Activated T-helper 2 cell treated with anti-CD3 and anti-CD28 coated beads, Interferon-gamma antibody, Interleukin-2, Interleukin-4, amounts not matched to agents 10 μg/mL and 5 μg/mL and 100 μg/mL, durations not matched to agents 14 hours and 24 hours and 36 hours (primary cell): Measurements from ENCODE around the gene TRIM62. TPM values are rescaled to one million over a fixed set of nuclear protein-coding genes. Genes with fewer than 3 reads are reported as not detected.

Source experiments
- DNase-seq: peaks from one replicate; pipeline ENCODE4 v3.0.0; 2021; ENCODE audit warnings: low spot score
- H3K27ac Mint-ChIP-seq: one replicate; pipeline ENCODE4 v1.8.0; 2021; ENCODE audit warnings: mixed read lengths
- H3K27me3 Mint-ChIP-seq: one replicate; pipeline ENCODE4 v1.8.0; 2021; ENCODE audit warnings: low read depth, mixed read lengths
- H3K36me3 Mint-ChIP-seq: one replicate; pipeline ENCODE4 v1.8.0; 2021; ENCODE audit warnings: low read depth, mixed read lengths
- H3K4me1 Mint-ChIP-seq: one replicate; pipeline ENCODE4 v1.8.0; 2021; ENCODE audit warnings: low read depth, mixed read lengths
- H3K4me3 Mint-ChIP-seq: one replicate; pipeline ENCODE4 v1.8.0; 2021; ENCODE audit warnings: low read depth, mild to moderate bottlenecking, moderate library complexity, mixed read lengths
- H3K9me3 Mint-ChIP-seq: one replicate; pipeline ENCODE4 v1.8.0; 2021; ENCODE audit warnings: mixed read lengths
- intact Hi-C: fragments of 100-400 bp; cut with micrococcal nuclease; formaldehyde crosslinking; loops from one replicate; pipeline ENCODE4 v1.15.1; 2023
- total RNA-seq: library from RNA; stranded (reverse); gene quantifications from 2 replicates; pipeline ENCODE4 v1.2.3, GENCODE V29; 2022

TRIM62 gene
- total RNA-seq, 1 donor from 2014 or later = 5.6 TPM

- Mint-ChIP-seq H3K36me3 (no peaks in the 10 kb centered on the region), H3K4me1 (peaks cover 13% of the 10 kb centered on the region), H3K27me3 (no peaks in the 10 kb centered on the region), H3K9me3 (no peaks in the 10 kb centered on the region), H3K4me3 (no peak overlapping the region), H3K27ac (no peak overlapping the region)
- no peak for DNase-seq
- intact Hi-C loops = no loop called here
Observed at GRCh38 chr1:33176887-33177286, 5.0 kb downstream of the TRIM62 start.

DNA sequence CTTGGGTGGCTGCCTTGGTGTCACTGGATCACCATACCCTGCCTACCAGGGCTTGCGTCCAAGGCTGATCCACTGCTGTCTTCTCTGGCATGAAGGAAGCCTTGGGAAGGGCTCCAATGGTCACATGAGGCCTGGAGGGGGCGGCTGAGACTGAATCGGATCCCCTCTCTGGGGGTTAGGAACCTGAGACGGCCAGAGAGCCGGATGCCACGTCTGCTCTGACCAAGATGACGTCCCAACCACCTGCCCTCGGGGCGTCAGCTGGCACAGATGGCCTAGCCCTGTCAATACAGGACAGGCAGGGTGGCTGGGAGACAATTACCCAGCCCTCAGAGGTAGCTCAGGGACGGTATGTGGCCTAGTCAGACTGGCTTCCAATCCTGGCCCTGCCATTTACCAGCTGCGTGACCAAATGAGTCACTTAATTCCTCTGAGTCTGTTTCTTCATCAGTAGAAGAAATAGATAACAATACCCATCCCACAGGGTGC is 5.4 kb downstream of the TRIM62 start:
- Mint-ChIP-seq H3K9me3 (no peaks in the 10 kb centered on the region), H3K27ac (no peak overlapping the region), H3K4me3 (no peak overlapping the region), H3K36me3 (no peaks in the 10 kb centered on the region), H3K27me3 (no peaks in the 10 kb centered on the region), H3K4me1 (peaks cover 13% of the 10 kb centered on the region)
- intact Hi-C loops = no loop called here
- DNase-seq = no peak

- Mint-ChIP-seq H3K27me3 (no peaks in the 10 kb centered on the region), H3K4me1 (peaks cover 13% of the 10 kb centered on the region), H3K36me3 (no peaks in the 10 kb centered on the region), H3K27ac (no peak overlapping the region), H3K4me3 (no peak overlapping the region), H3K9me3 (no peaks in the 10 kb centered on the region)
- DNase-seq = no peak
- intact Hi-C loops = no loop called here
Observed at GRCh38 chr1:33175865-33176264, 6.0 kb downstream of the TRIM62 start.

DNA sequence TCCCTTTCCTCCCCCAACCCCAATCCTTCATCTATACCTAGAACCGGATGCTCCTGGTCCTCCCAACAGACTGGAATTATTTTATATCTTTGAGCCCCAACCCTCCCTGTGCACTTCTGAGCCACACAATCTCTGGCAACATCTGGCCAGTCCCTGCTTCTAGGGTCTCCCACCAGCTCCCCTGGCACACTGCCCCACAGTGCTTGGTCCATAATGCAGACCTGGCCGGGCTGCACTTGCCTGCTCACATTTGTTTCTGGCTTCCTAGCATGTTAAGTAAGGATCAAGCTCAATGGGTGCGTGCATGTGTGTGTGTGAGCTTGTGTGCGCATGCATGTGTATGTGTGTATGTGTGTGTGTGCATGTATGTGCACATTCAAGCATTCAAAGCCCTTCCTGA is 8.8 kb downstream of the TRIM62 start:
- Mint-ChIP-seq H3K4me1 (peaks cover 2% of the 10 kb centered on the region), H3K36me3 (no peaks in the 10 kb centered on the region), H3K4me3 (no peak overlapping the region), H3K27me3 (no peaks in the 10 kb centered on the region), H3K9me3 (no peaks in the 10 kb centered on the region), H3K27ac (no peak overlapping the region)
- no peak for DNase-seq
- intact Hi-C loops = no loop called here

DNA sequence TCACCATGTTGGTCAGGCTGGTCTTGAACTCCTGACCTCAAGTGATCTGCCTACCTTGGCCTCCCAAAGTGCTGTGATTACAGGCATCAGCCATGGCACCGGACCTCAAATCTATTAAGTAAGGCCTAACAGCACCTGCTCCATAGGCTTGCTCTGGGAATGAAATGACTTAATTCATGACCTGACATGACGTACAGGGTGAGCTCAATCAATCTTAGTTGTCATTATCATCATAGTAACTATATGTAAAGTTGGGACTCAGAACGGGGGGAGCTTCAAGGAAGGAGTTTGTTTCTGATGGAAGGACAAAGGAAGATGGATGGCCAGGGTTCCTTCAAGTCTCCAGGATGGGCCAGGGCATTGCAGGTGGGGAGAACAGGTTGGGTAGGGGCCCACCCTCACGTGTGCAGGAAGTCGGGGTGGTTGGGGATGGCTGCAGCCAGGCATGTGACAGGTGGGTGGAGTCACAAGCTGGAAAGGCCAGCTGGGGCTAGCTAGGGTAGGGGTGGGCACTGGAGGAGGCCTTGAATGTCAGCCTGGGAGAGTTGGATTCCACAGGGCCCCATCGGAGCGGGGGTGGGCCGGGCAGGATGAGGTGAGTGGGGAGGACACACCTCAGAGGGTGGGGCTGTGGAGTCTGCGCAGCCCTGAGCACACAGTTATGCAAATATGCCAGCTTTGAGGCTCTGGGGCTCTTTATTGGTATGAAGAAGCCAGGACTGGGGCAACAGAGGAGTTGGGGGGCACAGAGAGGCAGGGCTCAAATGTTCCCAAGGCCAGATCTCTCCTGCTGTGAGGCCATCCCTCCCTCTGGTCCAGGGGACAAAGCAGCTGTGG is 9.6 kb downstream of the TRIM62 start:
- Mint-ChIP-seq H3K9me3 (no peaks in the 10 kb centered on the region), H3K27me3 (no peaks in the 10 kb centered on the region), H3K4me1 (peaks cover 2% of the 10 kb centered on the region), H3K36me3 (peaks cover 4% of the 10 kb centered on the region), H3K4me3 (no peak overlapping the region), H3K27ac (no peak overlapping the region)
- DNase-seq = no peak
- intact Hi-C loops = no loop called here

DNA sequence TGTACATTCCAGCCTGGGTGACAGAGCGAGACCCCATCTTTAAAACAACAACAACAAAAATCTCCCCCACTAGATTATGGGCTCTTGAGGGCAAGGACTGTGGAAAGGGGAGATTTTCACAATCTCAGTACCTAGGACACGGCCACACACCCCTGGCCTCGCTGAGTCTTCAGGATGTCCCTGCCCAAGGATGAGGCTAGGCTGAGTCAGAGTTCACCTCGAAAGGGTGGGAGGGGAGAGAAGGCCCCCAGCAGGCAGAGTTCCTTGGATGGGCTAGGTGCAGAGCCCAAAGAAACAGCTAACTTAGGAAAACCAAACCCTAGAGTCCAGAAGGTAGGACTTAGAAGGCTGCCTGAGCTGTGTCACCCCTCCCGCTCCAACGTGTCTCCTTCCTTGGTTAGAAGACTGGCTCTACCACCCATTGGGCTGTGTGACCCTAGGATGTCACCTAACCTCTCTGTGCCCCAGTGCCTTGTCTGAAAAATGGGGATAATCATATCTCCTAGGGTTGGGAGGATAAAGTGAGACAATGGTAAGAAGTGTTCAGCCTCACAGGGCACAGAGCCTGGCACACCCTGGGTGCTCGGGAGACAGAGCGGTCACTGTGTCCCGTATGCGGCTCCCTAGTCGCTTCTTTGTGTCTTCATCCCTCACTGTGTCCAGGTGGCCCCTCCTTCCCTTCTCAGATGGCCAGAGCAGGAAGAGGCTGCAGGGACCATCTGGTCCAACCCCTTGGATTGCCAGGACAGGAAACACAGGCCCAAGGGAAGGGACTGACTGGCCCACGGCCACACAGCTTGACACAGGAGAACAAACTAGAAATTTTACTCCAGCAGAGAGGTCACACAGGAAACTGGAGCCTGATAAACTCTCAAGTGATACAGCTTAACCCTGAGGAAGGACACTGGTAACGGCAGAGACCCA is 11.2 kb downstream of the TRIM62 start:
- H3K27me3 Mint-ChIP-seq = no peaks in the 10 kb centered on the region
- DNase-seq = no peak
- peaks cover 4% of the 10 kb centered on the region for H3K36me3 Mint-ChIP-seq
- intact Hi-C loops = no loop called here
- H3K9me3 Mint-ChIP-seq = no peaks in the 10 kb centered on the region
- H3K27ac Mint-ChIP-seq = no peak overlapping the region
- no peak overlapping the region for H3K4me3 Mint-ChIP-seq
- peaks cover 2% of the 10 kb centered on the region for H3K4me1 Mint-ChIP-seq

GRCh38 chr1:33169290-33170055 is 12.4 kb downstream of the TRIM62 start:
- Mint-ChIP-seq H3K4me1 (peaks cover 2% of the 10 kb centered on the region), H3K27ac (no peak overlapping the region), H3K27me3 (no peaks in the 10 kb centered on the region), H3K4me3 (no peak overlapping the region), H3K36me3 (peaks cover 4% of the 10 kb centered on the region), H3K9me3 (no peaks in the 10 kb centered on the region)
- DNase-seq = no peak
- intact Hi-C loops = no loop called here

DNA sequence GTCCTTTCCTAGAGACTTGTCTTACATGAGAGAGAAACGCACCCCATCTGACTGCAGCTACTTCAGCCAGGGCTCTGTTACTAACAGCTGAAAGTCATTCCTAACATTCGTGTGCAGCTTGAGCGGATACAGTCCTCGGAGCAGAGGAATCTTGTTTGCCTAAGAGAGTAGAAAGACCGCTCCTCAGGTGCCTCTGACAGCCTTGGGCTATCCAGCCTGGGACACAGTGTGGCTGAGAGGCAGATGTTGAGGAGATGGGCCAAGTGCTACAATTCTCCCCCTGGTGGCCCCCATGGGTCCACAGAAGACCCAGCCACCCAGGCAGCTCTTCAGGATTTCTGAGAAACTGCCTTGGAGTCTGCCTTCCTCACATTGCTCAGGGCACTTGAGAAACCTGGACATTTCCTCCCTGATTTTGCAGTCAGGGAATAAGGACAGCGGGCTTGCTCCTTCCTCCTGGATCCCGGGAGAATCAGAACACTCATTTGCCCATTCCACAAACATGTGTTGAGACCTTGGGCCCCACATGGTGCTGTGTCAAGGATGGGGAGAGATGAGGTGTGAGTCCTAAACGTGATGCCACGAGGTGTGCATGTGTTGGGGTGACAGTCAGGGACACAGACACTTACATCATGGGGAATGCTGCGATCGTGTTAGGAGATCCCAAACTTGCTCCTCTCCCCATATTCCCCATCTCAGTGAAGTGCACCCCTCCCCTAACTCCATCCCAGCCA is 13.1 kb downstream of the TRIM62 start:
- Mint-ChIP-seq H3K27me3 (no peaks in the 10 kb centered on the region), H3K36me3 (peaks cover 4% of the 10 kb centered on the region), H3K4me3 (no peak overlapping the region), H3K27ac (no peak overlapping the region), H3K9me3 (no peaks in the 10 kb centered on the region), H3K4me1 (peaks cover 2% of the 10 kb centered on the region)
- DNase-seq = no peak
- intact Hi-C loops = no loop called here

GRCh38 chr1:33167650-33168447 is 14.0 kb downstream of the TRIM62 start:
- Mint-ChIP-seq H3K27ac (no peak overlapping the region), H3K27me3 (no peaks in the 10 kb centered on the region), H3K36me3 (peaks cover 4% of the 10 kb centered on the region), H3K4me1 (peaks cover 2% of the 10 kb centered on the region), H3K4me3 (no peak overlapping the region), H3K9me3 (no peaks in the 10 kb centered on the region)
- DNase-seq = no peak
- intact Hi-C loops = no loop called here

DNA sequence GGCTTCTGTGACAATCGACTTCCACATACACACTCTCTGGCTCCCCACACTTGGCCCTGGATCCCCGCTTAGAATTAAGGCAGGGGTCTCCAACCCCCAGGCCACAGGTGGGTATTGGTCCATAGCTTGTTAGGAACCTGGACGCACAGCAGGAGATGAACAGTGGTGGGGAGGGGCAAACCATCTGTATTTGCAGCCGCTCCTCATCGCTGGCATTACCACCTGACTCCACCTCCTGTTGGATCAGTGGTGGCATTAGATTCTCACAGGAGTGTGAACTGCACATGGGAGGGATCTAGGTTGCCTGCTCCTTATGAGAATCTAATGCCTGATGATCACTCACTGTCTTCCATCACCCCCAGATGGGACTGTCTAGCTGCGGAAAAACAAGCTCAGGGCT is 16.0 kb downstream of the TRIM62 start:
- Mint-ChIP-seq H3K36me3 (peaks cover 4% of the 10 kb centered on the region), H3K27ac (no peak overlapping the region), H3K4me1 (no peaks in the 10 kb centered on the region)

DNA sequence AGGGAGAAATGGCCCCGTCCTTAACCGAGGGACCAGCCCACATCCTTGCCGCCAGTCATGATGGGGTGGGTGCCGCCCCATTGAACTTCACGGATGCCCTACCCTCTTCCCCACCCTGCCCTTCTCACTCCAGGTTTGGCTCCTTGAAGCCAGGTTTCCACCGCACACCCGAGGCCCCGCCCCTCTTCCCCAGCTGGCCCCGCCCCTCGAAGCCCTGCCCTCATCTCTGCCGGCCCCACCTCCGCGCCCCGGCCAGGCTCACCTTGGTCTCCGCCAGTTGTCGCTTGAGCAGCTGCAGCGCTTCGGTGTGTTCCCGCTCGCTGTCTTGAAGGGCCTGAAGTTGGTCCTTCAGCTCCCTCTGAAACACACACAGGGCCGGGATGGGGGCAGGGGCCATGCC is 16.6 kb downstream of the TRIM62 start:
- H3K9me3 Mint-ChIP-seq = no peaks in the 10 kb centered on the region
- no peak overlapping the region for H3K27ac Mint-ChIP-seq
- no peak for DNase-seq
- H3K27me3 Mint-ChIP-seq = no peaks in the 10 kb centered on the region
- intact Hi-C loops = no loop called here
- H3K4me3 Mint-ChIP-seq = no peak overlapping the region
- H3K36me3 Mint-ChIP-seq = peaks cover 4% of the 10 kb centered on the region
- no peaks in the 10 kb centered on the region for H3K4me1 Mint-ChIP-seq

More for the DNA sequence above, 16.0 kb downstream of the TRIM62 start:
- intact Hi-C loops = no loop called here
- no peak overlapping the region for H3K4me3 Mint-ChIP-seq
- H3K27me3 Mint-ChIP-seq = no peaks in the 10 kb centered on the region
- DNase-seq = no peak
- no peaks in the 10 kb centered on the region for H3K9me3 Mint-ChIP-seq
